ENCODE measurements around the gene SFI1.
A peak's percentile ranks its signal among the peaks of the same experiment; 100 is the strongest.

SFI1 gene

DNA sequence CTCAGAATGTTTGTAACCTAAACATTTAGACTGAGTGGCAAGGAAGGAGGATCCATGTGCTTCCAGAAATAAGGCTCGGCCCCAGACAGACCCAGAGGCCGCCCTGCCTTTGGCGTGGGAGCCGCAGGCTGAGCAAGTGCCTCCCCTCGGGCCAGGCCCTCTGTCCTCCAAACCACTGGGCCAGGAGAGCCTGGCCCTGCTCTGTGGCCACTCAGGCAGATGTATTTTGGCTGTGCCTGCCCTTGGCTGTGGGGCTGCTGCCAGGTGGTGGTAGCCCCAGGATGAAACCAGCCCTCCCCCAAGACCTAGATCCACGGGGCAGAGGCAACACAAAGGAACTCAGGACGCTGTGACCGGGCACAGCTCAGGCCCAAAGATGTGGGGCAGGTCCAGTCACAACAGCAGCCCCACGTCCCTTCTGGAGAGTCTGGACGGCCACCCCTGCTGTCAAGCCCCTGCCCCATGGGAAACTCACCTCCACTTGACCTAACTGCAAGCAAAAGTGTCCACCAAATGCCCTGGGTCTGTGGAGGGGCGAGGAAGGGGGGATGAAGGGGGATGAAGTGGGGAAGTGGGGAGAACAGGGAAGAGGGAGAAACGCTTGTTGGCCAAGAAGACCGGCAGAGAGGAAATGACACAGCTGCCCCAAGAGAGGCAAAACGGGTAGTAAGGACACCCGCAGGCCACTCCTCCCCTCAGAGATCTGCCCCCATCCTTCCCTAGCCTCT is 141.7 kb downstream of the SFI1 start:
- DNase-seq (ENCODE audit: low read depth), result no peak
- H3K4me3 ChIP-seq (ENCODE audit: low read length), result no peak overlapping the region
- TF ChIP-seq CTCF (conservative IDR thresholded peaks at IDR 0.05; ENCODE audit: low read depth, low read length), result no peak

DNA sequence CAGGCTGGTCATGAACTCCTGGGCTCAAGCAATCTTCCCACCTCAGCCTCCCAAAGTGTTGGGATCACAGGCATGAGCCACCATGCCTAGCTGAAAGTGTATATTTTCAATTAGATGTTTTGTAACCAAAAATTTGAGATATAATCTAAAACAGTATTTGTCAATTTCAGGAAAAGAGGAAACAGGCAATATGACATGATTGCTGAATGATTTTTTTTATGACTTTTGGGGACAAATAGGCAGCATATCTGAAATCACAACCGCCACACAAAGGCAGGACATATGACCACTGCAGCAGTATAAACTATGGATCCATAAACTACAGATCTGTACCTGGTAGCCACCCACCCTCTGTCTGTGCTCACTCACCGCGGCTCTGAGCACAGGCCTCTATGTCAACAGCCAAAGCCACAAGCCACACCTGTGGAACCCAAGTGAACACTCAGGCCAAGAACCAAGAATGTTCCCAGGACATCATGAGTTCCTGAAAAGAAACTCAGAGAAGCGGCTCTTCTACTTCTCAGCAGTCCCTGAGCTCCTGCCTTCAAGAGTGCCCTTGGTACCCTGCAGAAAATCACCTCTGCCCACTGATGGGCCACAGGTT is 143.2 kb downstream of the SFI1 start:
- no peak for DNase-seq (ENCODE audit: low read depth)
- no peak overlapping the region for H3K4me3 ChIP-seq (ENCODE audit: low read length)
- no peak for TF ChIP-seq CTCF (conservative IDR thresholded peaks at IDR 0.05; ENCODE audit: low read depth, low read length)

- peak; percentile 98 for DNase-seq (ENCODE audit: low read depth)
- no peak for TF ChIP-seq CTCF (conservative IDR thresholded peaks at IDR 0.05; ENCODE audit: low read depth, low read length)
- no peak overlapping the region for H3K4me3 ChIP-seq (ENCODE audit: low read length)
These were observed 150.1 kb downstream of the SFI1 start for GRCh38 chr22:31646186-31647019.

- no peak for DNase-seq (ENCODE audit: low read depth)
- no peak for TF ChIP-seq CTCF (conservative IDR thresholded peaks at IDR 0.05; ENCODE audit: low read depth, low read length)
- H3K4me3 ChIP-seq (ENCODE audit: low read length), result no peak overlapping the region
These were observed 150.7 kb downstream of the SFI1 start for GRCh38 chr22:31647066-31647465.

DNA sequence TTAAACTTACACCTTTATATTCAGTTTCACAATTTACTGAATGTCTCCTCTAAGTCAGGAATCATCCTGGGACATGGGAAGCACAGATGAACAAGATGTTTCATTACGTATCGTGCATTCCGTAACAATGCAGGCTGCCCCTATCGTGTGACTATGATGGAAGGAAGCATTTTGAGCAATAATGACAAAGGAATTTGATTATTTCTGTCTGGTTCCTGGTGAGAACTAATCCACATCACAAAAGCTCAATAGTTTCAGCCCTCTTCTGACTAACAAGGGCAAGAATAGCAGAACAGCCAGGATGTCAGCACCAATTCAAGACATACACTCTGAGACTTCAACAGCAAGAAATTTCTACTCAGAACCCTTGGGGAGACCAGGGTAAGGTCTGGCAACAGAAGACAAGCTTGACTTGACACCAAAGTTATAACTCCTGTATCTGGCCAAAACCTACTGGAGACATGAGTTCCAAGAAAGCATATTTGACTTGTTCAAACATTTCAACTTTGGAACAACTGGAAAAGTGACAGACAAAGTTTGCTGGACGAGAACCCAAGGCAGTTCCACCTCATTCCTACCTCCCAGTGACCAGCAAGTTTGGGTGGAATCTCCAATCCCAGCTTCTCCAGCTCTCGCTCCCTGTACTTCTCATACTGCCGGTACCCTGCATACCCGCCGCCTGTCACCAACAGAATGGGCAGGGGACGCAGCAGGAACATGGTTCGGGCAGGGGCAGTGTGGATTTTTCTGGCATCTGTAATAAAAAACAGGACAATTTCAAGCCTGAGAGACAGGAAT is 151.4 kb downstream of the SFI1 start:
- no peak for TF ChIP-seq CTCF (conservative IDR thresholded peaks at IDR 0.05; ENCODE audit: low read depth, low read length)
- no peak overlapping the region for H3K4me3 ChIP-seq (ENCODE audit: low read length)
- peak; percentile 80 for DNase-seq (ENCODE audit: low read depth)

- TF ChIP-seq CTCF (conservative IDR thresholded peaks at IDR 0.05; ENCODE audit: low read depth, low read length), result no peak
- DNase-seq (ENCODE audit: low read depth), result no peak
- H3K4me3 ChIP-seq (ENCODE audit: low read length), result no peak overlapping the region
These were observed 154.1 kb downstream of the SFI1 start for GRCh38 chr22:31650391-31650790.

All from retinal pigment epithelial cell (primary cell).